GM18520 (cell line): Measurements from ENCODE around the gene TP53BP2.
A peak's percentile ranks its signal among the peaks of the same experiment; 100 is the strongest.
"Not testable (repeated sequence)": the region's sequence is repeated elsewhere in the genome, so short reads cannot be mapped to it uniquely, and the experiment has no call there.

Experiments used
- ATAC-seq: cut with Tn5 transposase; IDR thresholded peaks from one replicate; pipeline ENCODE4 v1.9.1; 2021; ENCODE audit not compliant: unreplicated experiment

Gene TP53BP2, protein sequence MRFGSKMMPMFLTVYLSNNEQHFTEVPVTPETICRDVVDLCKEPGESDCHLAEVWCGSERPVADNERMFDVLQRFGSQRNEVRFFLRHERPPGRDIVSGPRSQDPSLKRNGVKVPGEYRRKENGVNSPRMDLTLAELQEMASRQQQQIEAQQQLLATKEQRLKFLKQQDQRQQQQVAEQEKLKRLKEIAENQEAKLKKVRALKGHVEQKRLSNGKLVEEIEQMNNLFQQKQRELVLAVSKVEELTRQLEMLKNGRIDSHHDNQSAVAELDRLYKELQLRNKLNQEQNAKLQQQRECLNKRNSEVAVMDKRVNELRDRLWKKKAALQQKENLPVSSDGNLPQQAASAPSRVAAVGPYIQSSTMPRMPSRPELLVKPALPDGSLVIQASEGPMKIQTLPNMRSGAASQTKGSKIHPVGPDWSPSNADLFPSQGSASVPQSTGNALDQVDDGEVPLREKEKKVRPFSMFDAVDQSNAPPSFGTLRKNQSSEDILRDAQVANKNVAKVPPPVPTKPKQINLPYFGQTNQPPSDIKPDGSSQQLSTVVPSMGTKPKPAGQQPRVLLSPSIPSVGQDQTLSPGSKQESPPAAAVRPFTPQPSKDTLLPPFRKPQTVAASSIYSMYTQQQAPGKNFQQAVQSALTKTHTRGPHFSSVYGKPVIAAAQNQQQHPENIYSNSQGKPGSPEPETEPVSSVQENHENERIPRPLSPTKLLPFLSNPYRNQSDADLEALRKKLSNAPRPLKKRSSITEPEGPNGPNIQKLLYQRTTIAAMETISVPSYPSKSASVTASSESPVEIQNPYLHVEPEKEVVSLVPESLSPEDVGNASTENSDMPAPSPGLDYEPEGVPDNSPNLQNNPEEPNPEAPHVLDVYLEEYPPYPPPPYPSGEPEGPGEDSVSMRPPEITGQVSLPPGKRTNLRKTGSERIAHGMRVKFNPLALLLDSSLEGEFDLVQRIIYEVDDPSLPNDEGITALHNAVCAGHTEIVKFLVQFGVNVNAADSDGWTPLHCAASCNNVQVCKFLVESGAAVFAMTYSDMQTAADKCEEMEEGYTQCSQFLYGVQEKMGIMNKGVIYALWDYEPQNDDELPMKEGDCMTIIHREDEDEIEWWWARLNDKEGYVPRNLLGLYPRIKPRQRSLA

GRCh38 chr1:223845810-223846682, at the start of gene TP53BP2:
Gene TP53BP2, minus strand, starts transcription at chr1:223845947. Its CDS starts 267 bp downstream, at chr1:223845680.
- peak; percentile 68 for ATAC-seq

- not testable (repeated sequence) for ATAC-seq
These were observed 44.7 kb upstream of the TP53BP2 start for GRCh38 chr1:223890494-223890893.

DNA sequence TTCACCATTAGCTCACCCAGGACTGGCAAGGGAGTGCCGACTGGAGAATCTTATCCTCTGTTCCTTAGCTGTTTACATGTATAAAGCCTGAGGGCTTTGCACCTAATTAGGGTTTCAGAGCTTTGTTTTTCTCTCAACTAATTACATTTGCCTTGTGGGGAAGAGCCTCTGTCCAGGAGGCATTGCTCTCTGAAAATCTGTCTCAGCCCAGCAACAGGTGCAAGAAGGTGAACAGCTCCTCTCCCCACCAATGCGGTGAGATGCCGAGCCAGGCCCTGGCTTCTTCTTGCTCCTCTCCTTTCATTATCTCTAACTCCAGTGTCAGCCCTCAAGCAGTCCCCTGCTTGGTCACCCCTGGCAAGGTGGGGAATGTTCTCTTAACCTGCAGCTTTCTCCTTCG, 43.6 kb upstream of the TP53BP2 start:
- ATAC-seq = not testable (repeated sequence)

DNA sequence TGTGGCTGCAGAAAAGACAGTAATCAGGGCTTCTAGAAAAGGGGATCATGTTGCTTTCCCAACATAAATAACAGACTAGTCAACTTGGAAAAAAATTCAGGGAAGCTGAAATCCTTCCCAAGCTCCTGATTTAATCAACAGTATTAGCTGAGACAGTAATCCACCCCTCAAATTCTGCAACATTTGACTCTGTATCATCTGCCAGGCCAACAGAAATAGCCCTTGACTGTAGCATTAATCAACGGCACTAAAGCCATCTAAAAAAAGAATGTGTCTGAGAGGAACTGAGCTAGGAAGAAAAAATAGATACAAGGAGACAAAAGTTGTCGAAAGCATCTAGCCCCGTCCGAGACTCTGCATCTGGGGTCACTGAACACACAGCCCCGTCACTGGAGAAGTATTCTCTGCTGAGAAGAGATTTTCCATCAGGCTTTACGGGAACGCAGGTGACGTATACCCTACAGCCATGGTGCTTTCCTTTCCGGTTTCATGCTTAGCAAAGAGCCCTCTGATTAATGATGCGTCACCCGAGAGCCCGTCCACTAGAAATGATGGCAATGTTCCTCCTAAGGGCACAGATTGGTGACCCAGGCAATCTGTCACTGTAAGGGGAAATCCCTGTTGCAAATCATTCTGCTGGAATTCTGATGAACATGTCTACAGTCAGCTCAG, 42.1 kb upstream of the TP53BP2 start:
- no peak for ATAC-seq

DNA sequence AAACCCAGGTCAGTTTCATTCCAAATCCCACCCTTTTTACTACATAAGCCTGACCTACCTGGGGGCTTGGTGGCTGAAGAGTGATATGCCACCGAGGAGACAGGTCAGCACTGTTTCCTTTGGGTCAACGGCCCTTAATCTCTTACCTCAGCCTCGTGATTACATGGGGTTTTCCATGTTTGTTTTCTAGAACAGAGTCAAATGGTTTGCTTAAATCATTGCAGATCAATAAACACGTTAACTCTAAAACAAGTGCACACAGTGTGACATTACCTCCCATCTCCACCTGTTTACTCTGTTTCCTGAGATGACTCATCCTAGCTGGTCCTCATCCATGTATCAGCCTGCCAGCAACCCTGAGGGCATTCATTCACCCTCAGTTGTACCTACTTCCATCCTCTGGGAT, 40.8 kb upstream of the TP53BP2 start:
- ATAC-seq = no peak

GRCh38 chr1:223885614-223886013, 39.9 kb upstream of the TP53BP2 start:
- no peak for ATAC-seq

DNA sequence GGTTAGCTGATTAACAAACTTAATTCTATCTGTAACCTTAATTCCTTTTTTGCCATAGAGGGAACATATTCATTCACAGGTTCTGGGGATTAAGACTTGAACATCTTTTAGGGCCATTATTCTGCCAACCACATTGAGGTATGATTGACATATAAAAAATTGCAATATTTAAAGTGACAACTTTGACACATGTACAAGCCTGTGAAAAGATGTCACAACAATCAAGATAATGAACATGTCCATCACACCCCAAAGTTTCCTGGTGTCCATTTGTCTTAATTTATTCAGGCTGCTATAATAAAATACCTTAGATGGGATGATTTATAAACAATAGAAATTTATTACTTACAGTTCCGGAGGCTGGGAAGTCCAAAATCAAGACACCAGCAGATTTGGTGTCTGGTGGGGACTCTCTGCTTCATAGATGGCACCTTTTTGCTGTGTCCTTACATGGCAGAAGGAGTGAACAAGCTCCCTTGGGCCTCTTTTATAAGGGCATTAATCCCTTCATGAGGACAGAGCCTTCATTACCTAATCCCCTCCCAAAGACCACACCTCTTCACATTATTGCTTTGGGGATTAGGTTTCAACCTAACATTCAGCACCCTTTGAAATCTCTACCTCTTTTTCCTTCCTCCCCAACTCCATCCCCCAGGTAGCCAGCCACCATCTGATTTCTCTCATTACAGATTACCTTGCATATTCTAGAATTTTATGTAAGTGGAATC, 33.0 kb upstream of the TP53BP2 start:
- ATAC-seq = no peak

- no peak for ATAC-seq
These were observed 32.1 kb upstream of the TP53BP2 start for GRCh38 chr1:223877804-223878203.

GRCh38 chr1:223876590-223876989, 30.8 kb upstream of the TP53BP2 start:
- ATAC-seq = no peak

GRCh38 chr1:223873044-223873443, 27.3 kb upstream of the TP53BP2 start:
- no peak for ATAC-seq

DNA sequence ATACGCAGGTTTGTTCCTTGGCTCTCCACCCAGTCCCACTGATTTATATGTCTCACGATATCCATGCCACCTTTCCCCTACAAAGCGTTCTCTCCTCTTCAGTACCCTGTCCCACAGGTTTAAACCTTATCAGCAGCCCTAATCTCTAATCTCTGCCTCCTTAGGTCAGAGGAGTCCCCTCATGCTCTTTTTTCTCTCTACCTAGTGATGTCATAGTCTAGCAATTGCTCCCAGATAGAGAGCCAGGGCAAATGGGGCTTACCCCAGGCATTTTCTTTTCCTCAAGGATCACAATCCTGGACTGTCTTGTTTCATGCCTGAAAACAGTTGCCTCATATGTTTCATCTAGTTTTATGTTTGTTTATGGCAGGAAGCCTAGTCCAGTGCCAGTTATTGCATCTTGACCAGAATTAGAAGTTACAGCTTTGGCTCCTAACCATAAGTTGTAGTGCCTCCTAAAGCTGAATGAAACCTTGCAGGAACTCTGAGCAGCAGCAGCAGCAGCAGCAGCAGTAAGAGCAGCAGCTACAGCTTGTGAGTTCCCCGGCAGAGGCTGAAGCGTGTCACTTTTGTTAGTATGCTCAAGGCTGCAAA, 26.7 kb upstream of the TP53BP2 start:
- no peak for ATAC-seq

DNA sequence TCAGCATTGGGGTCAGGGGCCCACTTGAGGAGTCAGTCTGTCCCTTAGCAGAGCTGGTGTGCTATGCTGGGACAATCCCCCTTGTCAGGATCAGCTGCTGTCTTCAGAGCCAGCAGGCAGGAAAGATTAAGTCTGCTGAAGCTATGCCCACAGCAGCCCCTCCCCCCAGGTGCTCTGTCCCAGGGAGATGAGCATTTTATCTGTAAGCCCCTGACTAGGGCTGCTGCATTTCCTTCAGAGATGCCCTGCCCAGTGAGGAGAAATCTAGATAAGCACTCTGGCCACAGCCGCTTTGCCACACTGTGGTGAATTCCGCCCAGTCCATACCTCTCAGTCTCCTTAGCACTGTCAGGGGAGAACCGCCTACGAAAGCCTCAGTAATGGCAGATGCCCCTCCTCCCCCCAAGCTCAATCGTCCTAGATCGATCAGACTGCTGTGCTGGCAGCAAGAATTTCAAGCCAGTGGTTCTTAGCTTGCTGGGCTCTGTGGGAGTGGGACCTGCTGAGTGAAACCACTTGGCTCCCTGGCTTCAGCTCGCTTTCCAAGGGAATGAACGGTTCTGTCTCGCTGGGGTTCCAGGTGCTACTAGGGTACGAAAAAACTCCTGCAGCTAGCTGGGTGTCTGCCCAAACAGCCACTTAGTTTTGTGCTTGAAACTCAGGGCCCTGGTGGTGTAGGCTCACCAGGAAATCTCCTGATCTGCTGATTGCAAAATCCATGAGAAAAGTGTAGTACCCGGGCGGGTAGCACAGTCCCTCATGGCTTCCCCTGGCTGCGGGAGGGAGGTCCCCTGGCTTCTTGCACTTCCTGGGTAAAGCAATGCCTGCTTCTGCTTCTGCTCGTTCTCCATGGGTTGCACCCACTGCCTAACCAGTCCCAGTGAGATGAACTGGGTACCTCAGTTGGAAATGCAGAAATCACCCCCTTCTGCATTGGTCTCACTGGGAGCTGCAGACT, 25.1 kb upstream of the TP53BP2 start:
- no peak for ATAC-seq

- not testable (repeated sequence) for ATAC-seq
These were observed 19.0 kb upstream of the TP53BP2 start for GRCh38 chr1:223864599-223865368.

DNA sequence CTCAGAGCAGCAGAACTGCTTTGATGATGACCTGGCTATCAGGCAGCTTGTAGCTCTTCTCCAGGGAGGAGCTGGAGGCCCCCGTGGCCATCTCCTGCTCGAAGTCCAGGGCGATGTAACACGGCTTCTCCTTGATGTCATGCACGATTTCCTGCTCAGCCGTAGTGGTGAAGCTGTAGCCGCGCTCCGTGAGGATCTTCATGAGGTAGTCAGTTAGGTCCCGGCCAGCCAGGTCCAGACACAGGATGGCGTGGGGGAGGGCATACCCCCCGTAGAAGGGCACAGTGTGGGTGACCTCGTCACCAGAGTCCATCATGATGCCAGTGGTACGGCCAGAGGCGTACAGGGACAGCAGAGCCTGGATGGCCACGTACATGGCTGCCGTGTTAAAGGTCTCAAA, 18.3 kb upstream of the TP53BP2 start:
- ATAC-seq = no peak

DNA sequence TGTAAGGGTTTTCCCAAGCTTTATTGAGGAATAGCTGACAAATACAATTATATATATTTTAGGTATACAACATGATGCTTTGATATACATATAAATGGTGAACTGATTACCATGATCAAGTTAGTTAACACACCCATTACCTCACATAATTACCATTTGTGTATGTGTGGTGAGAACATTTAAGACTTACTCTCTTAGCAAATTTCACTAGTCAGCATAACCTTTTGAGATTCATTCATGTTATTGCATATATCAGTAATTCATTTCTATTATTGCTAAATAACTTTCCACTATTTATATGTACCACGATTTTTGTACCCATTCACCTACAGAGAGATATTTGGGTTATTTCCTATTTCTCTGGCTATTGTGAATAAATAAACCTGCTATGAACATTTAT, 16.2 kb upstream of the TP53BP2 start:
- ATAC-seq = no peak

DNA sequence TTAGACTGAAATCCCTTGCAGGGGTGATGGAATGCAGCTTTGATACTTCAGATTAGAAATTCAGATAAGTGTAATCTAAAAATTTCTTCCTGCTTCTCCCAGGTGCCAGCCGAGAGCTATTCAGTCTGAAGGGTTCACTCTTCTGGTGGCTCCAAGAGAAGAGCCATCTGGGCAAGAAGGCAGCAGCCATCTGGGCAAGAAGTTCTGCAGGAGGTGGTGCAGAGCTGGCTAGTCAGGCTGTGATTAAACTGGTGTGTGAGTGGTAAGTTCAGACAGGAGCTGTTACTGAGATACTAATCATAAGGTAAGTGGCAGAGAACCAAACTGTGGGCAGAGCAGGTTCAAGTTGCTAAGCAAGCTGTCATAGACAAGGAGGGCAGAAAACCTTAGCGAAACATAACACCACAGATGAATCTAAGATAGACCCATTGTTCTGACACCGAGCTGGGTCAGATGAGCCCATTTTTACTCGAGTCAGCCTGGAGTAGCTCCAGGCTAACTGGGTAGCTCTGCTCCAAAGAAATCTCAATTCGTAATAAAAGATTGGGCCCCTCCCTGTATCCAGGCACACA, 14.4 kb upstream of the TP53BP2 start:
- no peak for ATAC-seq

- ATAC-seq = no peak
These were observed 13.3 kb upstream of the TP53BP2 start for GRCh38 chr1:223859058-223859457.
